Neural progenitor cell (in vitro differentiated cells): ENCODE measurements around the gene ATXN1.
"Not testable (repeated sequence)": the region's sequence is repeated elsewhere in the genome, so short reads cannot be mapped to it uniquely, and the experiment has no call there.

Experiments
- EZH2 ChIP-seq: fragments of 200-600 bp; sonication (generic); IDR thresholded peaks from 2 replicates; pipeline ENCODE4 v1.6.1; 2017; ENCODE audit warnings: antibody characterized with exemption, mild to moderate bottlenecking, moderate library complexity
- EZH2phosphoT487 ChIP-seq: fragments of 200-600 bp; sonication (generic); IDR thresholded peaks from 2 replicates; pipeline ENCODE4 v1.6.1; 2017; ENCODE audit warnings: antibody characterized with exemption
- TF ChIP-seq, protein P1 (sequence below): fragments of 200-600 bp; sonication (generic); IDR thresholded peaks from 2 replicates; pipeline ENCODE4 v1.5.1; 2017; ENCODE audit warnings: antibody characterized with exemption, mild to moderate bottlenecking

GRCh38 chr6:16613504-16613903 is 147.8 kb downstream of the ATXN1 start:
- TF ChIP-seq, protein P1, sequence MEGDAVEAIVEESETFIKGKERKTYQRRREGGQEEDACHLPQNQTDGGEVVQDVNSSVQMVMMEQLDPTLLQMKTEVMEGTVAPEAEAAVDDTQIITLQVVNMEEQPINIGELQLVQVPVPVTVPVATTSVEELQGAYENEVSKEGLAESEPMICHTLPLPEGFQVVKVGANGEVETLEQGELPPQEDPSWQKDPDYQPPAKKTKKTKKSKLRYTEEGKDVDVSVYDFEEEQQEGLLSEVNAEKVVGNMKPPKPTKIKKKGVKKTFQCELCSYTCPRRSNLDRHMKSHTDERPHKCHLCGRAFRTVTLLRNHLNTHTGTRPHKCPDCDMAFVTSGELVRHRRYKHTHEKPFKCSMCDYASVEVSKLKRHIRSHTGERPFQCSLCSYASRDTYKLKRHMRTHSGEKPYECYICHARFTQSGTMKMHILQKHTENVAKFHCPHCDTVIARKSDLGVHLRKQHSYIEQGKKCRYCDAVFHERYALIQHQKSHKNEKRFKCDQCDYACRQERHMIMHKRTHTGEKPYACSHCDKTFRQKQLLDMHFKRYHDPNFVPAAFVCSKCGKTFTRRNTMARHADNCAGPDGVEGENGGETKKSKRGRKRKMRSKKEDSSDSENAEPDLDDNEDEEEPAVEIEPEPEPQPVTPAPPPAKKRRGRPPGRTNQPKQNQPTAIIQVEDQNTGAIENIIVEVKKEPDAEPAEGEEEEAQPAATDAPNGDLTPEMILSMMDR = not testable (repeated sequence)
- not testable (repeated sequence) for TF ChIP-seq EZH2phosphoT487, EZH2
